GM23248 (cell line): ENCODE results near the gene NCR1. TPM values are rescaled to one million over a fixed set of nuclear protein-coding genes. Genes with fewer than 3 reads are reported as not detected.
"Not testable (repeated sequence)": the region's sequence is repeated elsewhere in the genome, so short reads cannot be mapped to it uniquely, and the experiment has no call there.

ENCODE experiments used
- DNase-seq: peaks from one replicate; pipeline ENCODE4 v3.0.0-alpha.2; 2015
- H2AFZ ChIP-seq: fragments of 200-600 bp; sonication (generic); 2 replicates; pipeline ENCODE4 v1.6.1; 2016; ENCODE audit warnings: antibody characterized with exemption
- H3F3A ChIP-seq: fragments of 200-600 bp; sonication (generic); 2 replicates; pipeline ENCODE4 v1.6.1; 2016; ENCODE audit warnings: mild to moderate bottlenecking, antibody characterized with exemption, mixed run types; ENCODE audit not compliant: insufficient read depth
- H3K27ac ChIP-seq: fragments of 200-600 bp; sonication (generic); 2 replicates; pipeline ENCODE4 v1.5.1; 2016; ENCODE audit warnings: mild to moderate bottlenecking
- H3K27me3 ChIP-seq: fragments of 200-600 bp; sonication (generic); replicated peaks from 2 replicates; pipeline ENCODE4 v1.6.1; 2016; ENCODE audit warnings: mild to moderate bottlenecking; ENCODE audit not compliant: insufficient read depth
- H3K36me3 ChIP-seq: fragments of 200-600 bp; sonication (generic); 2 replicates; pipeline ENCODE4 v1.6.1; 2016; ENCODE audit warnings: low read depth, mild to moderate bottlenecking
- H3K4me1 ChIP-seq: fragments of 200-600 bp; sonication (generic); 2 replicates; pipeline ENCODE4 v1.6.1; 2016; ENCODE audit warnings: mild to moderate bottlenecking; ENCODE audit not compliant: insufficient read depth
- H3K4me2 ChIP-seq: fragments of 200-600 bp; sonication (generic); one replicate; pipeline ENCODE4 v1.6.1; 2016; ENCODE audit warnings: mild to moderate bottlenecking; ENCODE audit not compliant: unreplicated experiment
- H3K4me3 ChIP-seq: fragments of 200-600 bp; sonication (generic); 2 replicates; pipeline ENCODE4 v1.5.1; 2016; ENCODE audit warnings: mild to moderate bottlenecking
- H3K79me2 ChIP-seq: fragments of 200-600 bp; sonication (generic); 2 replicates; pipeline ENCODE4 v1.6.1; 2016; ENCODE audit warnings: mild to moderate bottlenecking; ENCODE audit not compliant: insufficient read depth
- H3K9ac ChIP-seq: fragments of 200-600 bp; sonication (generic); 2 replicates; pipeline ENCODE4 v1.6.1; 2016; ENCODE audit warnings: mild to moderate bottlenecking
- H3K9me2 ChIP-seq: fragments of 200-600 bp; sonication (generic); 2 replicates; pipeline ENCODE4 v1.6.1; 2016; ENCODE audit warnings: mixed run types, mild to moderate bottlenecking, moderate library complexity; ENCODE audit not compliant: insufficient read depth
- H3K9me3 ChIP-seq: fragments of 200-600 bp; sonication (generic); one replicate; pipeline ENCODE4 v1.6.1; 2017; ENCODE audit warnings: low read depth
- H4K20me1 ChIP-seq: fragments of 200-600 bp; sonication (generic); 2 replicates; pipeline ENCODE4 v1.6.0; 2016; ENCODE audit not compliant: insufficient read depth
- EZH2 ChIP-seq: fragments of 200-600 bp; sonication (generic); IDR thresholded peaks from 2 replicates; pipeline ENCODE4 v1.6.1; 2018; ENCODE audit warnings: antibody characterized with exemption, mild to moderate bottlenecking; ENCODE audit not compliant: insufficient read depth, poor library complexity, severe bottlenecking
- EZH2phosphoT487 ChIP-seq: fragments of 200-600 bp; sonication (generic); IDR thresholded peaks from 2 replicates; pipeline ENCODE4 v1.6.1; 2018; ENCODE audit warnings: antibody characterized with exemption, moderate library complexity, mild to moderate bottlenecking, low read depth; ENCODE audit not compliant: insufficient read depth
- WGBS, 2 experiments: methylation state at CpG; one replicate each; pipeline ENCODE4 v1.1.6; 2015 to 2017; ENCODE audit warnings: low lambda C conversion rate in 2 of 2, low coverage in 1 of 2; ENCODE audit errors: missing lambda C conversion rate in 2 of 2; 5-methylcytosine and 5-hydroxymethylcytosine counted together
- in situ Hi-C: fragments of 300-500 bp; cut with MboI; formaldehyde crosslinking; loops from 2 replicates; pipeline ENCODE4 v1.15.0; 2020
- polyA plus RNA-seq: library from polyadenylated mRNA; unstranded; fragments of >200 nt; fragmentation: Nextera tagmentation; extraction: Ambion mirVana; gene quantifications from 2 replicates; pipeline ENCODE4 v1.2.1, GENCODE V29; 2016
- total RNA-seq: library from RNA; depleted of rRNA; stranded (reverse); fragments of >200 nt; shearing (Covaris generic); gene quantifications from 2 replicates; pipeline ENCODE4 v1.2.3, GENCODE V29; 2014

NCR1 gene
- total and polyA plus RNA-seq, 2 experiments from 2014 or later: not detected

GRCh38 chr19:54883228-54883627, 22.7 kb upstream of the NCR1 start:
- DNase-seq: no peak
- 24 to 31% methylated on average over 9 of the region's 9 CpGs for WGBS, 2 experiments

GRCh38 chr19:54888239-54888638, 17.7 kb upstream of the NCR1 start:
- Histone ChIP-seq H3K79me2 (no peaks in the 10 kb centered on the region), H3K27me3 (no peaks in the 10 kb centered on the region), H3K9me2 (no peaks in the 10 kb centered on the region), H4K20me1 (no peaks in the 10 kb centered on the region), H3K9me3 (no peaks in the 10 kb centered on the region), H3F3A (no peaks in the 10 kb centered on the region), H2AFZ (no peak overlapping the region), H3K9ac (no peak overlapping the region), H3K4me2 (no peak overlapping the region), H3K36me3 (no peaks in the 10 kb centered on the region), H3K4me1 (no peaks in the 10 kb centered on the region), H3K27ac (no peak overlapping the region), H3K4me3 (no peak overlapping the region)
- 54 to 62% methylated on average over 10 of the region's 10 CpGs for WGBS, 2 experiments
- in situ Hi-C loops: no loop called here
- no peak for TF ChIP-seq EZH2
- TF ChIP-seq EZH2phosphoT487: no peak
- DNase-seq: no peak

More at GRCh38 chr19:54883228-54883627, 22.7 kb upstream of the NCR1 start:
- Histone ChIP-seq H3K4me3 (no peak overlapping the region), H3K36me3 (no peaks in the 10 kb centered on the region), H3K9ac (no peak overlapping the region), H3K4me2 (no peak overlapping the region), H4K20me1 (no peaks in the 10 kb centered on the region), H3F3A (no peaks in the 10 kb centered on the region), H3K9me3 (peaks cover 3% of the 10 kb centered on the region), H3K79me2 (no peaks in the 10 kb centered on the region), H3K27me3 (no peaks in the 10 kb centered on the region), H3K27ac (no peak overlapping the region), H3K4me1 (no peaks in the 10 kb centered on the region), H2AFZ (no peak overlapping the region), H3K9me2 (no peaks in the 10 kb centered on the region)
- TF ChIP-seq EZH2phosphoT487 (no peak), EZH2 (no peak)
- in situ Hi-C loops: no loop called here

- Histone ChIP-seq H2AFZ (no peak overlapping the region), H3K9ac (no peak overlapping the region), H3K27me3 (no peaks in the 10 kb centered on the region), H4K20me1 (no peaks in the 10 kb centered on the region), H3K79me2 (no peaks in the 10 kb centered on the region), H3K4me3 (no peak overlapping the region), H3F3A (no peaks in the 10 kb centered on the region), H3K36me3 (no peaks in the 10 kb centered on the region), H3K27ac (no peak overlapping the region), H3K9me2 (no peaks in the 10 kb centered on the region), H3K4me2 (no peak overlapping the region), H3K4me1 (no peaks in the 10 kb centered on the region), H3K9me3 (no peaks in the 10 kb centered on the region)
- in situ Hi-C loops: no loop called here
- WGBS, 2 experiments: 55 to 57% methylated on average over 11 of the region's 11 CpGs
- no peak for TF ChIP-seq EZH2phosphoT487
- TF ChIP-seq EZH2: no peak
- no peak for DNase-seq
These were observed 16.4 kb upstream of the NCR1 start for GRCh38 chr19:54889566-54889965.

GRCh38 chr19:54893406-54893805, 12.5 kb upstream of the NCR1 start:
- H3F3A ChIP-seq: no peaks in the 10 kb centered on the region
- WGBS, 2 experiments: 16% methylated on average over 7 of the region's 7 CpGs
- H3K27ac ChIP-seq: no peak overlapping the region
- H3K27me3 ChIP-seq: no peaks in the 10 kb centered on the region
- no peaks in the 10 kb centered on the region for H3K9me3 ChIP-seq
- TF ChIP-seq EZH2: no peak
- H2AFZ ChIP-seq: no peak overlapping the region
- H3K4me2 ChIP-seq: no peak overlapping the region
- in situ Hi-C loops: no loop called here
- H3K9ac ChIP-seq: no peak overlapping the region
- H3K4me1 ChIP-seq: no peaks in the 10 kb centered on the region
- no peaks in the 10 kb centered on the region for H3K79me2 ChIP-seq
- no peak for DNase-seq
- H3K9me2 ChIP-seq: no peaks in the 10 kb centered on the region
- H4K20me1 ChIP-seq: no peaks in the 10 kb centered on the region
- H3K36me3 ChIP-seq: no peaks in the 10 kb centered on the region
- no peak overlapping the region for H3K4me3 ChIP-seq

- 62 to 70% methylated on average over 15 to 16 of the region's 16 CpGs for WGBS, 2 experiments
- H3K79me2 ChIP-seq, H3K27ac ChIP-seq, DNase-seq, H3K4me1 ChIP-seq, H3K4me3 ChIP-seq, in situ Hi-C loops, H3K36me3 ChIP-seq, H3K4me2 ChIP-seq, H3F3A ChIP-seq, H4K20me1 ChIP-seq, H3K9me2 ChIP-seq, H2AFZ ChIP-seq, H3K9ac ChIP-seq, H3K27me3 ChIP-seq, H3K9me3 ChIP-seq: not testable (repeated sequence)
These were observed 11.8 kb upstream of the NCR1 start for GRCh38 chr19:54894106-54894505.
